HL-60/S4 treated with phorbol 12-myristate 13-acetate at 8.2 ng/mL for 4 days and 3 days (cell line): ENCODE measurements around the gene SMIM35.

Source experiments
- in situ Hi-C: fragments of 300-500 bp; cut with MboI; formaldehyde crosslinking; loops from 2 replicates; pipeline ENCODE4 v1.15.0; 2022; ENCODE audit warnings: low sequenced_read_pairs

Gene SMIM35

DNA sequence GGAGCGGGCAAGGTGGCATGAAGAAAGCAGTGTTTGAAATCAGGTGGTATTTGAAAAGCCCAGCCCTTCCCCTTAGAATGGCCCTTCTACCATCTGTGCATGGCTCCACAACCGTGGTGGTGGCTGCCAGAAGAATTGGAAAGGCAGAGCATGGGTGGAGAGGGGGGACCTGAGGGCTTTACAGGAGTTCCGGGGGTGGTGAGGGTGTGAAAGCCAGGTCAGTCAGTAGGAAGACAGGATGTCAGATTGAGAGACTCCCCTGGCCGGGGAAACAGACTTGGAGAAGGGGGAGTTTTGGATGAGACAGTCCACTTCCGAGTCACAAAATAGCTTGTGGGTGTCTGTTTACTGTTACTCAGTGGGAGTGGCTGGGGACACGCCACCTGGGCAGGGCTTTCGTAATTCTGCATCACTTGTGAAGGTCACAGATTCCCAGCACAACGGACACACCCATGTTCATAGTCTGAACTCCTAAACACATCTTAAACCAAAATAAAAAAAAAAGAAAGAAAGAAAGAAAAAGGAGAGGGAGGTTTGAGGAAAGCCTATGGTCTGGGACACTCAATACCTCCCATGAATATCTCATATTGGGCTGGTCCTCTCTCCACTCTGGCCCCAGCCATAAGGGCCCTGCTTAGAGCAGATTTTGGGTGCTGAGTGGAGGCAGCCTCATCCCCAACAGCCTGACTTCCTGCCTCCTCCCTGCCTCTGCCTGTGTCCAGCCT, 24.4 kb upstream of the SMIM35 start:
- in situ Hi-C loops, result no loop called here

- in situ Hi-C loops, result no loop called here
Measured at GRCh38 chr11:118109231-118109630, 22.5 kb upstream of the SMIM35 start.

GRCh38 chr11:118108513-118108912, 21.8 kb upstream of the SMIM35 start:
- in situ Hi-C loops, result no loop called here

DNA sequence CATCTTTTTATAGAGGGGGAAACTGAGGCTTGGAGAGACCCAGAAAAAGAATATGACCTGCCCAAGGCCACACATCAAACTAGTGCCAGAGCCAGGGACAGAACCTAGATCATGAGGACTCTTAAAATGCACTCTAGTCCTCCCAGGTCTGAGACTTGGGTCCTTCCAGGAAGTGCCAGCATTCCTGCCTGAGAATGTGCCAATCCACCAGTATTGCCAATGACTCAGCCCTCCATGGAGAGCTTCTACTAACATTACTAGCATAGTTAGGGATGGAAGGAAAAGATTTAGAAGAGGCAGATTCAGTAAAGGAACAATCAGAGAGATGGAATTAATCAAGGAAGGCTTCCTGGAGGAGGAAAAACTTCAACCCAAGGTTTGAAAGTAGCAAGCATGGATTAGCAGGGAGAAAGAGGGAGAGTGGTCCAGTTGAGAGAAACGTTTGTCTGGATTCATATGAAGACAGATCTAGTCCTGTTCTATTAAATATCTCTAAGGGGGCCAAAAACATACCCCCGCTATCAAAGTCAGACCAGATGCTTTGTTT, 20.1 kb upstream of the SMIM35 start:
- in situ Hi-C loops, result no loop called here

DNA sequence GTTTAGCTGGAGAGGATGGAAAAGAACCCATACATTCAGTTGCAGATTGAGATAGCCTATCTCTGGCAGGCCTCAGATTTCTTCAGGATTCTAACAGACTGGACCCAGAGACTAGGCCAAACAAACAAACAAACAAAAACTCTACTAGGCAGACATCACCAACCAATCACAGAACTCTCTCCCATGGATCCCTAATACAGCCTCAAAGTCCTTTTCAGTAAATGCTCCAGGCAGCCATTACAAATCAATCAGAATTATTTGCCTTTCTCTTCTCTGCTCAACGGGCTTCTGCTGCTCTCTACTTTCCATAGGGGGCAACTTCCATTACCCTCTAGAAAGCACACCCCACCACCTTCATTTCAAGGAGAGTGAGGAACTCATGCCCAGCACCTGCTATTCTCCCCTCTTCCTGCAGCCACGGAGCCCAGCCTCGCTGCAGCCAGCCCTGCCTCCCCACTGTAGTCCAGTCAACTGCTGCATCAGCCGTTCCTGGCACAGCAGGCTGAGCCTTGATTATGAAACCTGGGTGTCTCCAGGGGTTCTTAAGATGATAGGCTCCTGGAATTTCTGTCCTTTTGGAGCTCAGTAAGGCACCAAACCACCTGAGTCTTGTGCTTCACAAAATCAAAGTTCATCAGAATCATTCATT, 19.0 kb upstream of the SMIM35 start:
- in situ Hi-C loops, result no loop called here

DNA sequence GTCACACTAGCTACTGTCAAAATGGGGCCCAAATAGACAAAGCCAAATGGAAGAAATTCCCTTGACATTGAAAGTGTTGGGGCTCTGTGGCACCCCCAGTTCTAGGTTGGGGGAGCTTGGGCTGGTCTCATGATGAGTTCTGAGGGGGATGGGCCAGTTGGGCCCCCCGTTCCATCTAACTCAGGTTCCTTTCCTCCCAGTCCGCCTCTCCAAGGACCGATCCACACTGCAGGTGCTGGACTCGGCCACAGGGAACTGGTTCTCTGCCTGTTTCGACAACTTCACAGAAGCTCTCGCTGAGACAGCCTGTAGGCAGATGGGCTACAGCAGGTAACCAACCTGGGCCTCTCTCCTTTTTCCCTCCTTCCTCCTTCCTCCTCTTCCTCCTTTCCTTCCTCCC, 17.7 kb upstream of the SMIM35 start:
- in situ Hi-C loops, result no loop called here

DNA sequence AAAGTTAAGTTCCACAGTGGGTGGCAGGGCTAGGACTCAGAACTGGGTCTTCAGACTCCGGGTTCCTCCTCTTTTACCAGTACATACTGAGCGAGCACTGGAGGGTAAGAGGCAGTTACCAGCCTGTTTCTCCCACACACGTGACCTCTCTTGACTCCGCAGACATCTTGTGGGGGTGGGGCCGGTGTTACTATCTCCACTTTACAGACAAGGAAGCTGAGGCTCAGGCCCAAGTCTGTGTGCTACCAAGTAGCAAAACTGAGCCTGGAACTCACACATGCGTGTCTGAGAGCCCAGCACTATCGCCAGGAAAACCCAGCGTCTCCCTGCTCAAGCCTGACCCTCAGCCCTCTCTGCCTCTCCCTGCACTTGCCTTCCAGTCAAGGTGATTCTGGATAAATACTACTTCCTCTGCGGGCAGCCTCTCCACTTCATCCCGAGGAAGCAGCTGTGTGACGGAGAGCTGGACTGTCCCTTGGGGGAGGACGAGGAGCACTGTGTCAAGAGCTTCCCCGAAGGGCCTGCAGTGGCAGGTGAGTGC, 16.0 kb upstream of the SMIM35 start:
- in situ Hi-C loops, result no loop called here

DNA sequence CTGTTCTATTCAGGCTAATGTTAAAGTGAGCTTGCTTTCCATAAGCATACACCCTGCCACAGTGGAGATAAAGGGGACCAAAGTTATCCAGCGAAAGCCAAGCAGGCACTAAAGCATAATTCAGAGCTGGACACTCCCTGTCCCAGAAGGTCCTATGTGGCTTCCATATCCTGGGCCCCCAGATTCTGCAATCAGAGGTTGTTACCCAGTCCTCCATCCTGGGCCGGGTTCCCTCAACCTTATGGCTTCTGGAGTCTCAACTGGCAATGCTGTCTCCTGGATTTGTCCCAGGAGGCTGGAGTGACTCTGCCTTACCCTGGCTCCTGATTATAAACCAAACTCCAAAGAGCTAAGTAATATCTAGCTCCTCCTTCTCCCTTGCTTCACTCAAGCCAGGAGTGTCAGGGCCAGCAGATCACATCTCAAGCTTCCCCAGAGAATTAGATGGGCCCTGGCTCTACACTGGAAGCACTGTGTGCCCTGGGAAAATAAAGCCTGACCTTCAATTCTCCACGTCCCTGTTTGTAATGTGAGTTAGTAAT, 14.0 kb upstream of the SMIM35 start:
- in situ Hi-C loops, result no loop called here

- in situ Hi-C loops, result no loop called here
Measured at GRCh38 chr11:118099838-118100556, 13.2 kb upstream of the SMIM35 start.

- in situ Hi-C loops, result no loop called here
Measured at GRCh38 chr11:118098996-118099837, 12.5 kb upstream of the SMIM35 start.

DNA sequence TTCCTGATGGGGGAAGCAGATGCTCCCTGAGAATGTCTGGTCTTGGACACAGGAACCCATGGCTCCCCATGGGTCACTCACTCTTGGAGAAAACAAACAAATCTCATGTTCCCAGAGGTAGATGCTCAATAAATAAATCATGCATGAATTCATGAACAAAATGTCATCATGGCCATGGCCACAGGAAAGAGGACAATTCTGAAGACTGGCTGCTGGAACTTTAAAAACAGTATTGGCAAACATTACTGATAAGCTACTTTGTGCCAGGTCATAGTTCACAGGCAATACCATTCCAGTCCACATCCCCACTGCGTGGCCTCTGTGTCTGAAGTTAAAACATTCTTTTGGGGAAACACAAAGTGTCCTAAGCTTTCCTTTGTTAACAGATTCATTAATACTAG, 9.2 kb upstream of the SMIM35 start:
- in situ Hi-C loops, result no loop called here

- in situ Hi-C loops, result no loop called here
Measured at GRCh38 chr11:118095493-118095892, 8.7 kb upstream of the SMIM35 start.

- in situ Hi-C loops, result no loop called here
Measured at GRCh38 chr11:118092907-118093571, 6.3 kb upstream of the SMIM35 start.

DNA sequence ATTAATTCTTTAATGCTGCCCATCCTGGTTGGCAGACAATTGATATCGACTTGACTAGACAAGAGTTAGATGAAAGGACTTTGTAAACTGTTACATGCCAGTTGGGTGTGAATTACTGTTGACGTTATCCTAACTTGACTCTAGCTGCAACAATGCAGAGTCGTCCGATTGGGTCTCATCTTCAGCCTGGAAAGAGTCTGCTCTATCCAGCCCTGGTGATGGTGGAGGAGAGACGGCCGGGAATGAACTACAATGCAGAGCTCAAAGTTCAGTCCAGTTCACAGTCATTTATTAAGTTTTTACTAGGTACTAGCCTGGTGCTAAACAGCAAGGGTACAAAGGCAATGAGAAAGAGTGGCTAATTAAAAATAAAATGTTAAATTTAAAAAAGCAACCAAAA, 4.9 kb upstream of the SMIM35 start:
- in situ Hi-C loops, result no loop called here

DNA sequence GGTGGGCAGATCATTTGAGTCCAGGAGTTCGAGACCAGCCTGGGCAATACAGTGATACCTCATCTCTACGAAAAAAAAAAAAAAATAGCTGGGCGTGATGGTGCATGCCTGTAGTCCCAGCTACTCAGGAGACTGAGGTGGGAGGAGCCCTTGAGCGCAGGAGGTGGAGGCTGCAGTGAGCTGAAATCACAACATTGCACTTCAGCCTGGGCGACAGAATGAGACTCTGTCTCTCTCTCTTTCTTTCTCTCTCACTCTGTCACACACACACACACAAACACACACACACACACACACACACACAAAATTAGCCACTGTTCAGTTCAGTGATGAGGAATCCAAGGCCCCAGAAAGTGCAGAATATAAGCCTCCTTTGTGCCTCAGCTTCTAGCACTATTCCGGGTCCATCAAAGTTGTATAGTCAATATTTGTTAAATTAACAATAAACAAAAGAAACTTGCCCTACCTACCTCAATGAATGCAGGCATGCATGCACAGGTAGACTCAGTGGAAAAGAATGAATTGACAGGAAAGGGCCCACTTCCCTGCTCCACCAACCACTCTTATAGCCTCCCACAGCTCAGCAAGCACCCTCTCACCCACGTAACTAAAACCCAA, 3.9 kb upstream of the SMIM35 start:
- in situ Hi-C loops, result no loop called here

DNA sequence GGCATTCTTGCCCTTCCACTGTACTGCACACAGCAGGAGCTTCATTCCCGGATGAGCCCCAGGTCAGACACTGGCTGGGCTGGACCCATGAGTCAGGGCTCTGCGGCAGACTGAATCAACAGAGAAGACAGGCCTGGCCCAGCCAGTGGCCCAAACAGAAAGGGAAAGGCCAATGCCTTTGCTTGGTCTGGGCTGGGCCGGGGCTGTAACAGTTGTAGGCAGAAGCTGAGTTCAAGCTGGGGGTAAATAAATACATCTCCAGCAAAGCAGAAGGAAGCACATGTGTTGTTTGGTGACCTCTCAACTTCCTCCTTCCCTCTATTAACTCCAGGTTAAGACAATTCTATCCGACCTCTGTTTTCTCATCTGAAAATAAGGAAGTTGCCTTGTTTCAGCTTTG, 1.8 kb upstream of the SMIM35 start:
- in situ Hi-C loops, result no loop called here

DNA sequence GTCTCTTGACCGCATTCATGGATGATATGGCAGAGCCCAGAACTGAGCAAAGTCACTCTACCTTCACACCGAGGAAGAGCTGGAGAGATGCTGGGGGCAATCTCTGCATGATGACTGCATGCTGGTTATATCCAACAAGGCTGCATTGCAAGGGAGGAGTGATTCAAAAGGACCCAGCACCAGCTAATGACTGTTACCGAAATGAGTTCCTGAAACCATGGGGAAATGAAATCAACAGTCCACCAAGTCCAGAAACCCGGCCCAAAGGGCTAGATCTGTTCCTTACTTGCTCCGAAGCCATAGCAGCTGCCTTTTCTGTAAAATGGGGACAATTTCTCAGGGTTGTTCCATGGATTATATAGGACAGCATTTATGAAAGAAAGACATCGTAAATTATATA, 1.2 kb upstream of the SMIM35 start:
- in situ Hi-C loops, result no loop called here

- in situ Hi-C loops, result no loop called here
Measured at GRCh38 chr11:118084656-118085055, 2.1 kb downstream of the SMIM35 start.

DNA sequence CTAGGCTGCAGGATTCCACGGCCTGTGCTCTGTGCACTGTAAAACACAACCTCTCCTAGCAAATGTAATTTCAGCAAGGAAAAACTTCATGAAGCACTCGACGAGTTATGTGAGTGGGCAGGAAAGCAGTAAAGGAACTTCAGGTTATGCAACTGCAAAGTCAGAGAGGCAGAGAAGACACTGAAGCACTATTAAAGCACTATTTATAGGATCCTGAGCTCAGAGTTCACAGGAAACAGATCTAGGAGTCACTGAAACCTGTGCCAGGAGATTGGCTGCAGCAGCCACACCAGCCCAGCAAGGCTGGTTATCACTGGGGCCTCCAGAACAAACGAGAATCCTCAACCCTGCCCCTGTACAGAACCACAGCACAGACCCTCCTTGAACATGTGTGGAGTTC, 2.5 kb downstream of the SMIM35 start:
- in situ Hi-C loops, result no loop called here
